GM21390 (cell line): ENCODE data around the gene PAXX.
"Not testable (repeated sequence)": the region's sequence is repeated elsewhere in the genome, so short reads cannot be mapped to it uniquely, and the experiment has no call there.

Experiments
- ATAC-seq: cut with Tn5 transposase; IDR thresholded peaks from one replicate; pipeline ENCODE4 v1.9.1; 2021; ENCODE audit not compliant: unreplicated experiment

PAXX gene

GRCh38 chr9:136997830-136998234, 5.6 kb downstream of the PAXX start:
- no peak for ATAC-seq

GRCh38 chr9:137000177-137000930, 8.1 kb downstream of the PAXX start:
- peak; percentile 62 for ATAC-seq

GRCh38 chr9:137001857-137002645, 9.8 kb downstream of the PAXX start:
- no peak for ATAC-seq

- ATAC-seq = no peak
These were observed 10.4 kb downstream of the PAXX start for GRCh38 chr9:137002646-137003041.

- ATAC-seq = not testable (repeated sequence)
These were observed 12.1 kb downstream of the PAXX start for GRCh38 chr9:137004285-137004684.

GRCh38 chr9:137006116-137007003, 14.1 kb downstream of the PAXX start:
- no peak for ATAC-seq

- ATAC-seq = no peak
These were observed 15.0 kb downstream of the PAXX start for GRCh38 chr9:137007108-137007815.

- ATAC-seq = no peak
These were observed 15.6 kb downstream of the PAXX start for GRCh38 chr9:137007816-137008270.

- no peak for ATAC-seq
These were observed 16.1 kb downstream of the PAXX start for GRCh38 chr9:137008312-137008711.

- no peak for ATAC-seq
These were observed 17.0 kb downstream of the PAXX start for GRCh38 chr9:137009217-137009616.

- ATAC-seq = no peak
These were observed 17.9 kb downstream of the PAXX start for GRCh38 chr9:137009938-137010732.

GRCh38 chr9:137011156-137011555, 18.9 kb downstream of the PAXX start:
- no peak for ATAC-seq

- ATAC-seq = no peak
These were observed 19.9 kb downstream of the PAXX start for GRCh38 chr9:137011907-137012675.

- ATAC-seq = no peak
These were observed 20.7 kb downstream of the PAXX start for GRCh38 chr9:137012694-137013570.

GRCh38 chr9:137013571-137013940, 21.3 kb downstream of the PAXX start:
- no peak for ATAC-seq

- ATAC-seq = no peak
These were observed 21.9 kb downstream of the PAXX start for GRCh38 chr9:137014166-137014565.

GRCh38 chr9:137014776-137015539, 22.7 kb downstream of the PAXX start:
- no peak for ATAC-seq
